ENCODE data around the gene FCHSD2.

Gene FCHSD2

GRCh38 chr11:73142128-73142377 is at the start of gene FCHSD2:
Gene FCHSD2 (minus strand): TSS chr11:73142318. CDS start chr11:73141877, 441 bp downstream.
- FAIRE-seq = no peak

GRCh38 chr11:73191151-73191550 is 49.0 kb upstream of the FCHSD2 start:
- DNase-seq (ENCODE audit: extremely low spot score, insufficient read length, low read depth) (no peak), FAIRE-seq (no peak)

More at GRCh38 chr11:73142128-73142377, at the start of gene FCHSD2:
- DNase-seq (ENCODE audit: extremely low spot score, insufficient read length, low read depth) = no peak

- DNase-seq (ENCODE audit: extremely low spot score, insufficient read length, low read depth) (no peak), FAIRE-seq (no peak)
These were observed 48.4 kb upstream of the FCHSD2 start for GRCh38 chr11:73190557-73190885.

GRCh38 chr11:73189723-73190556 is 47.8 kb upstream of the FCHSD2 start:
- DNase-seq (ENCODE audit: extremely low spot score, insufficient read length, low read depth) = no peak
- FAIRE-seq = no peak

- no peak for DNase-seq (ENCODE audit: extremely low spot score, insufficient read length, low read depth)
- peak; percentile 65 for FAIRE-seq
These were observed 47.2 kb upstream of the FCHSD2 start for GRCh38 chr11:73189315-73189714.

- no peak for FAIRE-seq
These were observed 46.2 kb upstream of the FCHSD2 start for GRCh38 chr11:73188301-73188700.

GRCh38 chr11:73187854-73188253 is 45.7 kb upstream of the FCHSD2 start:
- DNase-seq (ENCODE audit: extremely low spot score, insufficient read length, low read depth) (no peak), FAIRE-seq (no peak)

More at GRCh38 chr11:73188301-73188700, 46.2 kb upstream of the FCHSD2 start:
- no peak for DNase-seq (ENCODE audit: extremely low spot score, insufficient read length, low read depth)

GRCh38 chr11:73186886-73187285 is 44.8 kb upstream of the FCHSD2 start:
- DNase-seq (ENCODE audit: extremely low spot score, insufficient read length, low read depth) (no peak), FAIRE-seq (no peak)

GRCh38 chr11:73186294-73186850 is 44.3 kb upstream of the FCHSD2 start:
- FAIRE-seq (no peak), DNase-seq (ENCODE audit: extremely low spot score, insufficient read length, low read depth) (no peak)

GRCh38 chr11:73185680-73186293 is 43.7 kb upstream of the FCHSD2 start:
- DNase-seq (ENCODE audit: extremely low spot score, insufficient read length, low read depth) (no peak), FAIRE-seq (no peak)

GRCh38 chr11:73184953-73185671 is 43.0 kb upstream of the FCHSD2 start:
- peak; percentile 57 for FAIRE-seq

GRCh38 chr11:73182824-73183321 is 40.8 kb upstream of the FCHSD2 start:
- no peak for DNase-seq (ENCODE audit: extremely low spot score, insufficient read length, low read depth)
- FAIRE-seq = no peak

More at GRCh38 chr11:73184953-73185671, 43.0 kb upstream of the FCHSD2 start:
- no peak for DNase-seq (ENCODE audit: extremely low spot score, insufficient read length, low read depth)

- FAIRE-seq (no peak), DNase-seq (ENCODE audit: extremely low spot score, insufficient read length, low read depth) (no peak)
These were observed 36.6 kb upstream of the FCHSD2 start for GRCh38 chr11:73178681-73179080.

- FAIRE-seq (peak; percentile 89), DNase-seq (ENCODE audit: extremely low spot score, insufficient read length, low read depth) (peak; percentile 91)
These were observed 35.8 kb upstream of the FCHSD2 start for GRCh38 chr11:73177778-73178539.

- FAIRE-seq (no peak), DNase-seq (ENCODE audit: extremely low spot score, insufficient read length, low read depth) (no peak)
These were observed 35.3 kb upstream of the FCHSD2 start for GRCh38 chr11:73177380-73177777.

- no peak for DNase-seq (ENCODE audit: extremely low spot score, insufficient read length, low read depth)
- no peak for FAIRE-seq
These were observed 34.7 kb upstream of the FCHSD2 start for GRCh38 chr11:73176874-73177155.

- FAIRE-seq = no peak
These were observed 34.2 kb upstream of the FCHSD2 start for GRCh38 chr11:73176145-73176873.

GRCh38 chr11:73175551-73176144 is 33.5 kb upstream of the FCHSD2 start:
- no peak for FAIRE-seq
- DNase-seq (ENCODE audit: extremely low spot score, insufficient read length, low read depth) = no peak

More at GRCh38 chr11:73176145-73176873, 34.2 kb upstream of the FCHSD2 start:
- no peak for DNase-seq (ENCODE audit: extremely low spot score, insufficient read length, low read depth)

- FAIRE-seq (no peak), DNase-seq (ENCODE audit: extremely low spot score, insufficient read length, low read depth) (no peak)
These were observed 32.3 kb upstream of the FCHSD2 start for GRCh38 chr11:73174495-73174791.

Data from GM18507 (cell line).